Gastroesophageal sphincter (tissue), 4 donors: ENCODE data around the gene CRYGA. TPM values are rescaled to one million over a fixed set of nuclear protein-coding genes. Genes with fewer than 3 reads are reported as not detected.

Source experiments
- ATAC-seq: fragments of 150-250 bp; one replicate; pipeline ENCODE4 v1.9.1; 2016; ENCODE audit warnings: mild to moderate bottlenecking, moderate library complexity
- H3K27ac ChIP-seq, 4 donors: fragments of 200-600 bp; sonication (generic) in 3 of 4; 1 replicate in 3 of 4; 2 replicates in 1 of 4; pipeline ENCODE4 v1.5.1; 2016 to 2019
- H3K27me3 ChIP-seq: fragments of 200-600 bp; sonication (generic); one replicate; pipeline ENCODE4 v1.5.1; 2019
- H3K36me3 ChIP-seq, 2 donors: fragments of 200-600 bp; sonication (generic); one replicate each; pipeline ENCODE4 v1.5.1; 2019; ENCODE audit warnings: control low read depth in 1 of 2
- H3K4me1 ChIP-seq, 3 donors: fragments of 200-600 bp; sonication (generic); 1 replicate in 2 of 3; 2 replicates in 1 of 3; pipeline ENCODE4 v1.5.1; 2016 to 2019; ENCODE audit warnings: control low read depth in 2 of 3
- H3K4me3 ChIP-seq, 2 donors: fragments of 200-600 bp; sonication (generic); one replicate each; pipeline ENCODE4 v1.5.1; 2019; ENCODE audit warnings: mild to moderate bottlenecking in 1 of 2, moderate library complexity in 1 of 2
- H3K9me3 ChIP-seq, 3 donors: fragments of 200-600 bp; sonication (generic); one replicate each; pipeline ENCODE4 v1.5.1; 2017 to 2019; ENCODE audit warnings: control low read depth in 2 of 3
- CTCF ChIP-seq, 4 experiments: fragments of 200-600 bp in 2 of 4; fragments of 450-650 bp in 2 of 4; sonication (generic) in 1 of 4; IDR thresholded peaks; one replicate each; pipeline ENCODE4 v1.5.1; 2017 to 2019; ENCODE audit warnings: antibody characterized with exemption in 4 of 4, mild to moderate bottlenecking in 2 of 4, moderate library complexity in 2 of 4
- EP300 ChIP-seq: sonication (generic); formaldehyde crosslinking; IDR thresholded peaks from one replicate; pipeline ENCODE4 v1.6.1; 2017; ENCODE audit warnings: antibody characterized with exemption, mild to moderate bottlenecking
- POLR2A ChIP-seq, 2 donors: fragments of 450-650 bp; IDR thresholded peaks; one replicate each; pipeline ENCODE4 v1.6.1; 2017; ENCODE audit warnings: antibody characterized with exemption in 2 of 2, mild to moderate bottlenecking in 2 of 2, moderate library complexity in 1 of 2
- POLR2AphosphoS5 ChIP-seq: sonication (generic); formaldehyde crosslinking; IDR thresholded peaks from one replicate; pipeline ENCODE4 v1.6.1; 2017; ENCODE audit warnings: antibody characterized with exemption
- WGBS, 2 donors: methylation state at CpG; one replicate each; pipeline ENCODE4 v1.1.5; 2018; ENCODE audit warnings: low coverage in 1 of 2; 5-methylcytosine and 5-hydroxymethylcytosine counted together
- total RNA-seq, 4 donors: library from RNA; depleted of rRNA; stranded (reverse); fragments of >200 nt; gene quantifications; one replicate each; pipeline ENCODE4 v1.1.0, GENCODE V29; 2016

The CRYGA gene
- total RNA-seq, 4 donors from 2014 or later, result not detected

GRCh38 chr2:208150956-208151355, 12.4 kb downstream of the CRYGA start:
- H3K36me3 ChIP-seq, result no peaks in the 10 kb centered on the region
- H3K27me3 ChIP-seq, result peaks cover 5% of the 10 kb centered on the region
- H3K9me3 ChIP-seq, result peaks cover 0 to 5% (median 0%) of the 10 kb centered on the region in 3 donors
- H3K4me1 ChIP-seq, result no peaks in the 10 kb centered on the region
- 80 to 90% methylated on average over 1 of the region's 1 CpG for WGBS, 2 donors
- TF ChIP-seq CTCF (IDR thresholded peaks at IDR 0.05), result no peak
- TF ChIP-seq EP300, result no peak
- TF ChIP-seq POLR2A (IDR thresholded peaks at IDR 0.05), result no peak
- TF ChIP-seq POLR2AphosphoS5, result no peak
- no peak overlapping the region for H3K27ac ChIP-seq
- no peak overlapping the region for H3K4me3 ChIP-seq
- ATAC-seq, result no peak

DNA sequence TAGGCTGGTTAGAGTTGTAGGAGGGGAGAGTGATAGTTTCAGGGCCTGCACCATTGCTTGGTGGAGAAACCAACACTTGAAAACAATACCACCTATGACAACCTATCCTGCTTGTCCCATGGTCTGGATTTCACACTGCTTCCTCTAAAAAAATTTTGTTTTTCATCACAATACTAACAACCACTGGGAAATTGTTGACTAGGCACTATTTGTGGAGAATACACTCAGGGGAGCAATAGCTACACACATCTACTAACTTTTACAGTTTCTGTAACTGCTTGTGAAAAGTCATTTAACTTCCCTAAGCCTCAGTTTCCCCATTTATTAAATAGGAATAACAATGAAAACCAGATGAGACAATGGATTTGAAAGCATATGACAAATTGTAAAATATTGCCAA, 13.3 kb downstream of the CRYGA start:
- TF ChIP-seq CTCF (IDR thresholded peaks at IDR 0.05) (no peak), POLR2AphosphoS5 (no peak), EP300 (no peak), POLR2A (IDR thresholded peaks at IDR 0.05) (no peak)
- no peak for ATAC-seq
- Histone ChIP-seq H3K36me3 (no peaks in the 10 kb centered on the region), H3K4me3 (no peak overlapping the region), H3K9me3 (peaks cover 0 to 5% (median 0%) of the 10 kb centered on the region in 3 donors), H3K4me1 (no peaks in the 10 kb centered on the region), H3K27ac (no peak overlapping the region), H3K27me3 (peaks cover 7% of the 10 kb centered on the region)

- H3K36me3 ChIP-seq, result no peaks in the 10 kb centered on the region
- H3K27me3 ChIP-seq, result peaks cover 7% of the 10 kb centered on the region
- no peak overlapping the region for H3K27ac ChIP-seq
- no peaks in the 10 kb centered on the region for H3K4me1 ChIP-seq
- WGBS, 2 donors, result 72 to 73% methylated on average over 2 of the region's 2 CpGs
- TF ChIP-seq POLR2AphosphoS5, result no peak
- no peak overlapping the region for H3K4me3 ChIP-seq
- peaks cover 0 to 5% (median 0%) of the 10 kb centered on the region in 3 donors for H3K9me3 ChIP-seq
- no peak for ATAC-seq
Observed at GRCh38 chr2:208148803-208149202, 14.6 kb downstream of the CRYGA start.

- Histone ChIP-seq H3K27ac (no peak overlapping the region), H3K36me3 (no peaks in the 10 kb centered on the region), H3K4me3 (no peak overlapping the region), H3K9me3 (peaks cover 0 to 5% (median 0%) of the 10 kb centered on the region in 3 donors), H3K4me1 (no peaks in the 10 kb centered on the region), H3K27me3 (peaks cover 7% of the 10 kb centered on the region)
- ATAC-seq, result no peak
- 92% methylated on average over 2 of the region's 3 CpGs; no CpG with 5 or more reads in 1 of the 2 donors for WGBS, 2 donors
- no peak for TF ChIP-seq EP300
- TF ChIP-seq POLR2A (IDR thresholded peaks at IDR 0.05), result no peak
- TF ChIP-seq CTCF (IDR thresholded peaks at IDR 0.05), result no peak
- TF ChIP-seq POLR2AphosphoS5, result no peak
Observed at GRCh38 chr2:208147759-208148158, 15.6 kb downstream of the CRYGA start.

- H3K4me3 ChIP-seq, result no peak overlapping the region
- H3K27me3 ChIP-seq, result peaks cover 7% of the 10 kb centered on the region
- no peaks in the 10 kb centered on the region for H3K36me3 ChIP-seq
- ATAC-seq, result no peak
- peaks cover 0 to 5% (median 0%) of the 10 kb centered on the region in 3 donors for H3K9me3 ChIP-seq
- H3K27ac ChIP-seq, result no peak overlapping the region
- TF ChIP-seq POLR2A (IDR thresholded peaks at IDR 0.05) (no peak), POLR2AphosphoS5 (no peak), CTCF (IDR thresholded peaks at IDR 0.05) (no peak), EP300 (no peak)
- H3K4me1 ChIP-seq, result no peaks in the 10 kb centered on the region
Observed at GRCh38 chr2:208147008-208147407, 16.4 kb downstream of the CRYGA start.

- 67 to 89% methylated on average over 3 to 5 of the region's 6 CpGs for WGBS, 2 donors
- Histone ChIP-seq H3K27ac (no peak within 1 kb of the TSS), H3K9me3 (no peaks in the 10 kb centered on the region), H3K27me3 (peaks cover 7% of the 10 kb centered on the region), H3K36me3 (no peaks in the 10 kb centered on the region), H3K4me1 (no peaks in the 10 kb centered on the region), H3K4me3 (no peak within 1 kb of the TSS)
- no peak for ATAC-seq
- TF ChIP-seq POLR2A (IDR thresholded peaks at IDR 0.05) (no peak), CTCF (IDR thresholded peaks at IDR 0.05) (no peak), EP300 (no peak), POLR2AphosphoS5 (no peak)
Observed at GRCh38 chr2:208146006-208146405, 17.4 kb downstream of the CRYGA start, which contains the start of gene CRYGB. TSS of gene CRYGB (minus strand) at chr2:208146158. CDS start at chr2:208146120, 38 bp downstream.
